Cardiac septum (tissue), 1 donor: ENCODE results near the gene ARL9. TPM values are rescaled to one million over a fixed set of nuclear protein-coding genes. Genes with fewer than 3 reads are reported as not detected.

Experiments used
- DNase-seq: peaks from one replicate; pipeline ENCODE4 v3.0.0-alpha.2; 2020; ENCODE audit warnings: low spot score
- intact Hi-C: fragments of 100-400 bp; cut with DNase I; formaldehyde crosslinking; loops from one replicate; pipeline ENCODE4 v1.14.0; 2022
- total RNA-seq: library from RNA; stranded (reverse); fragmentation: NEBNext Ultra II Directional; extraction: Animal tissue kit (Norgen Biotek cat#: 25700); gene quantifications from one replicate; pipeline ENCODE4 v1.2.1, GENCODE V29; 2021
- donor health status: DM: no; HTN: no; CAD: no.

The ARL9 gene
- total RNA-seq, 1 donor from 2014 or later = not detected

DNA sequence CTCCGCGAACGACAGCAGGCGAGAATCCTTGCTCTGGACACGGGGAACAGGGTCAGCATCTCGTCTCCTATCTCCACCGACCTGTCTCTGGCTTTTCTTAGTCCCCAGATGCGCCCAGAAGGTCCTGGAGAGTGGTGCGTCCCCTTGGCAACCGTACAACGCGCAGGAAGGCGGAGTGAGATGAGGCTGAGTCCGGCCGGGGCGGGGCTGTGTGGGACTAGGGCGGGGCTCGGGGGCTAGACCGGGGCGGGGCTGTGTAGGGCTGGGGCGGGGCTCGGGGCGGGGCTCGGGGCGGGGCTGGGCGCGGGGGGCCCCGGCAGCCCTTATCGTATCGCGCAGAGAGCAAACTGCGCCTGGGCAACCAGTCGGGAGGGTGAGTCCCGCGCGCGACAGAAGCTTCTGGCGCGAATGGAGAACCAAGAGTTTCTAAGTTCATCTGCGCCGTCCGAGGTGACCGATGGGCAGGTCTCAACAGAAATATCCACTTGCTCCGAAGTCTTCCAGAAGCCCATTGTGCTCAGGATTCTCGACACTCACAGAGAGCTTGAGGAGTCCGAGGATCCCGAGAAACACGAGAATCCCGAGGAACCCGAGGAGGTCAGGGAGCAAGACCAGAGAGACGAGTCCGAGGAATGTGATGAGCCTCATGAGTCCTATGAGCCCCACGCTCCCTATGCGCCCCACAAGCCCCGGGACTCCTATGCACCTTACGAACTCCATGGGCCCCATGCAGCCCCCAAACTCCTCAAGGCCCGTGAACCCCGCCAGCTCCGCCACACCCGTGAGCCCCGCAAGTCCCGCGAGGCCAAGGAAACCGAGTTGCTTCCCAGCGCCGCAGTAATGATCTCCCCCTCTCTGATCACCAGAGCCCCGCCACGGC, 24.9 kb downstream of the ARL9 start:
- intact Hi-C loops = loop anchor here (5.0 kb wide), 1 partner anchor 93 kb away; the partner anchor contains the start of genes PAICS and PPAT
- DNase-seq = peak; percentile 92

DNA sequence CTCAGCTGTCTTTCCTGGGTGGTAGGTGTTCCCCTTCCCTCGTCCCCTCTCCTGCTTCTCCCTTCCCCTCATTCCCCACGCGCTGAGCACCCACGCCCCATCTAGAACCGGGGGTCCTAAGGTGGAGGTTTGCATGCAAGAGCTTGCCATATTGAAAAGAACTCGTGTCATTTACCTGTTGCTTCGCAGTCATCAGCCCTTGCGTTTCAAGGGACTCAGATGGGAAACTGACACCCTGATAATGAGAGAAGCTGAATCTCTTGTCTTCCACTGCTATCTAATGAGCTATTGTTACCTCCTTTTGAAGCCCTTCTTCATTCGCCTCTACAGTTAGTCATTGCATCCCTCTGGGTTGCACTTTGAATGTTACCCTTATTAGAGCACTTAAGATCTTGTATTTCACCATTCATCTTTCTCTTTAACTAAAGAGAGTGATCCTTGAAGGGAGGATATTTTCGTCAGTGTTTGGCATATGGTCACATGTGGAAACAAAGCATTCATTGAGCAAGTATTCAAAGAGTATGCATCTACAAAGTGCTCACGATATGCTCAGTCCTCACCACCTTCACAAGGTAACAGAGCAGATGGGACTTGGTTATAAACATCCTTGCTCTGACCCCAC, 25.7 kb downstream of the ARL9 start:
- no peak for DNase-seq
- intact Hi-C loops = loop anchor here (5.0 kb wide), 1 partner anchor 94 kb away; the partner anchor contains the start of genes PAICS and PPAT

DNA sequence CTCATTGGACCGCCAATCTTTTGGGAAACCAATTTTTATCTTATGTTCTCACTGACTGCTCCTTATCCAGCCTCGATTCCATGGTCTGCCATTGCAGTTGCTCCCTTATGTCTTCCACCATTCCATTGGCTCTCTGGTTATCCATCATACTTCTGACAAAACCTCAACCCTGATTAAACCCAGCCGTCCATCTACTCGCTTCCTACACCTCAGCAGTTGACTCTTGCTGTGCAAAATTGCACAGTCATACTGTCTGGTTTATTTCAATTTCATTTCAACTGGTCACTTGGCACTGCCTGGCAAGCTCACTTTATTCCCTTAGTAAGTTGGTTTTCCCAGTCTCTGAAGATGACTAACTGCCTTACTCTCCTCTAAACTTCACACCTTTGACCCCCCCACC, 26.2 kb downstream of the ARL9 start:
- intact Hi-C loops = loop anchor here (5.0 kb wide), 1 partner anchor 95 kb away; the partner anchor contains the start of genes PAICS and PPAT
- DNase-seq = no peak

DNA sequence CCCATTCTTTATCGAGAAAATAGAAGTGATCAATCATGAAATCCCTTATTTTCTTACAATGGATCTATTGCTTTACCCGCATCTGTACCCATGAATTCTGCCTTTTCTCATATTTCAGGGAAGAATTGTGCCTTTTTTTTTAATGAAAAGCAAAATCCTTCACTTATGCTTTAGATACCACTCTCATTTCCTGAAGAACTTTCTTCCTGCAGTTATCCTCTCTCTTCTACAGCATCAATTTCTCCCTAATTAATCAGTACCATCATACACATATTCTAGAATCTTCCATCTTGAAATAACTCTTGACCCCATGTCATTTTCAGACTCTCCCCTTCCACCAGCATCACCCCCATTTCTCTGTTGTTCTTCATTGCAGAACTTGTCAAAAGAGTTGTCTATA, 26.6 kb downstream of the ARL9 start:
- intact Hi-C loops = loop anchor here (5.0 kb wide), 1 partner anchor 95 kb away; the partner anchor contains the start of genes PAICS and PPAT
- no peak for DNase-seq

DNA sequence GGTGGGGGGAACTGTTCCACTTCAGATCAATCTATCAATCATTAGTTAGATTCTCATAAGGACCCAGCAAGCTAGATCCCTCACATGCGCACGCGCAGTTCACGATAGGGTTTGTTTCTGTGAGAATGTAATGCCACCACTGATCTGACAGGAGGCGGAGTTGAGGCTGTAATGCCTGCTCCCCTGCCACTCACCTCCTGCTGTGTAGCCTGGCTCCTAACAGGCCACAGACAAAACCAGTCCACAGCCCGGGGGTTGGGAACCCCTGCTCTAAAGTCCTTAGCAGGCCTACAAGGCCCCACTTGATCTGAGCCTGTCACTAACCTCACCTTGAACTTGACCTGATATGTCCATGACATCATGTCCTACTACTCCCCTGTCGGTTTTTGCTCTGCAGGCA, 30.3 kb downstream of the ARL9 start:
- intact Hi-C loops = no loop called here

DNA sequence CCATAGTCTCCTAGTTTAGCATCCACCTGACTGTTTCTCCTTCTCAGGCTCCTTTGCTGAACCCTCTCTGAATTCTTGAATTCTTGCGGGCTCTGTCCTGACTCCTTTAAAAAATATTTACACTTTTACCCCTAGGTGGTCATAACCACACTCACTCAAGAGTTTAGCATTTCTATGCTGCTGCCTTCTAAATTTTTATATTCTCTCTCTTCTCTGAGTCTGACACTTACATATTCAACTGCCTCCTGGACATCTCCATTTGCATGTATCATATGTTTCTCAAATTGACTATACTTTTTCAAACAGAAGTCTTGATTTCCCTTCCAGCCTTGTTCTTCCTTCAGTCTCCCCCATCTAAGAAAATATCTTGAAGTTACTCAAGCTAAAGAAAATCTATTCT, 31.6 kb downstream of the ARL9 start:
- intact Hi-C loops = no loop called here

More for the DNA sequence above, 30.3 kb downstream of the ARL9 start:
- no peak for DNase-seq

DNA sequence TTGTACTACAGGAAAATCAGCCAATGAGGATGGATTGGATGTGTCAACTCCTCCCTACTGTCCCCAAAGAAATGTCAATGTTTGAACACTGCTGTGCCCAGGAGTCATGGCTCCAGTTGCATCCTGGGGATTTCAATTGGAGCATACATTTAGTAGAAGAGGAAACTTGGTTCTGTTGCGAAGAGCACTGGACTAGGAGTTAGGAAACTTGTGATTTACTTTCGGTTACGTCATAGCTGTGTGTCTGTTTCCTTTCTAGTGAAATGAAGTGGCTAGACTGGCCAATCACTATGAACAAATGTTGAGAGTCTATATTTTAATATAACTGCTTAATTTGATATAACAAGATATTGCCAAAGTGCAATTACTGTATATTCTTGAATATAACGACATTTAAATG, 35.2 kb downstream of the ARL9 start:
- intact Hi-C loops = no loop called here

More for the DNA sequence above, 31.6 kb downstream of the ARL9 start:
- DNase-seq = no peak

DNA sequence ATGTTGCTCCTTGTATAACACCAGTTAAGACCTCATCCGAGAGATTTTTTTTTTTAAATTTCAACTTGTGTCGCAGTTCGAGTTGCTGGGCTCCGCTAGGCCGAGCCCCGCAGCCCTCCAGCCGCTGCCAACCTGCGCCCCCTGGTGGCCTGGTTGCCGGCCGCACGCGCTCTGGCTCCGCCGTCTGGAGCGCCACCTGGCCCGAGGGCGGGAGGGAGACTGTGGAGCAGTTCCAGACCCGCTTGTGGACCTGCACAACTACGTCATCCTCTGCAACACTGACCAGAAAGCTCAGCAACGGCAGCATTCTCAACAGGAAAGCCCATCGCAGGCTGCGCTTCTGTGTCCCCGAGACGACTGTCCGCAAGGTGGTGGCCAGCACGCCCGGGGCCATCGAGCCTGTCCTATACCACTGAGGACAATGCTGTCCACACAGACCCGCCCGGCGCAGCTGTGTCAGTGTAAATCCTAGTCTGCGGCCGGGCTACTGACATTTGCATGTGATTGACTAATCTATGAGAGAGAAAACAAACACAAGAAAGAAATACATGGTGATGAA, 39.1 kb downstream of the ARL9 start:
- intact Hi-C loops = no loop called here
- DNase-seq = peak; percentile 93

More for the DNA sequence above, 35.2 kb downstream of the ARL9 start:
- no peak for DNase-seq

DNA sequence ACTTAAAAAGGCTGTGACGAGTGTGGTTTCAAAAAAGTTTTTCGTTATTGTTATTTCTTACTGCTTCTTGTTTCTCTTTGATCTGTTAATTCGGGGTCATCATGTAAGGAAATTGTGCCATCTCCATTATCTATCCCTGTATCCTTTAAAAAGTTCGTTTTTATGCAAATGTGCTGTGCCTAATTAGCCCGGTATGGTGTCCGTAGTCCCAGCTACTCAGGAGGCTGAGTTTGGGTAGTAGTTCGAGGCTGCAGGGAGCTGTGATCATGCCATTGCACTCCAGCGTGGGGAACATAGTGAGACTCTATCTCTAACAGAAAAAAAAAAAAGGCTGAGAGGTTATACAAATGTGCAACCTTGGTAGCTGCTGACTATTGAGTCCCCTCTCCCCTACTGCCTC, 45.1 kb downstream of the ARL9 start:
- intact Hi-C loops = no loop called here
- DNase-seq = no peak

DNA sequence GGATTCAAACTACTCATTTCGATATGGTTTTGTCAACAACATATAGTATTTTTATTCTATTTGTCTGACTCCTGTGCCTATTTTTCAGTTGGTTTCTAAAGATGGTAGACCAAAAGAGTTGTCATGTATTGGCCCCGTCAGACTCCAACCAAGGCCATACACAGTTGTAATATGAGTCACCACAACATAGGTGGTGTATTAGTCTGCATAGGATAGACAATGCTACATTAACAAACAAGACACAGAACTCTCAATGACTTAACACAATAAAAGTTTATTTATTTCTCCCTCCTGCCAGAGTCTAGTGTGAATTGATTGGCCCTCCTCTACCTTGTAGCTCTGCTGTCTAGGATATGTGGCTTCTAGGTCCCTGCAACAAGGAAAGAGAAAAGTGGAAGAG, 45.9 kb downstream of the ARL9 start:
- intact Hi-C loops = no loop called here
- no peak for DNase-seq

DNA sequence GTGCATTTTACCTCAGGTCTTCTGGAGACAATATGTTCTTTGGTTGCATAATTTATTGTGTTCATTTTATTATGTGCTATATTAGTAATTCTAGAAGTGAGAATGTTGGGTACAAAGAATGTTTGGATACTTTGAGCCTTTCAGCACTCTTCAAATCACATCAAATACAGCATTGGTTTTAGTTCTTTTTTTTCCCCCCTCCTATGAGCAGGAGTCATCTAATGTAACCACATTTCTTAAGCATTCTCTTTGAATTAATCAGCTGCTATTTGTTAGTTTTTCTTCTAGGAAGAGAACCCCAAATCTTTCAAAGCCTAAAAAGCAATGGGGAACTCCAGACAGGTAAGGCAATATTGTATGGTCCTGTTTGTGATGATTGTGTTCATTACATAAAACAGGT, 46.7 kb downstream of the ARL9 start:
- intact Hi-C loops = no loop called here
- no peak for DNase-seq

DNA sequence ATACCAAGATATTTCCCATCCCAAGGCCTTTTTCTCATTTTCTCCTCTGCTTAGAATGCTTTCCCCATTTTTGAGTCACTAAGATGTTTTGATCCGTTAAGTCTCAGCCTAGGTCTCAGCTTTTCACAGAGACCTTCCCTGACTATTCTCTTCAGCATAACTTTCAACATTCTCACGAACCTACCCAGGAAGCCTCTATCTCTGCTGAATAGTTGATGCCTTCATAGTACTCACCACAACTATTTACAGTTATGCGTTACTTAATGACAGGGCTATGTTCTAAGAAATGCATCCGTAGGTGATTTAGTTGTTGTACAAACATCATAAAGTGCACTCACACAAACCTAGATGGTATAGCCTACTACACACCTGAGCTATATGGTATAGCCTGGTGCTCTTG, 64.5 kb downstream of the ARL9 start:
- no peak for DNase-seq
- intact Hi-C loops = no loop called here

Other genes starting within 250 kb of the ARL9 start
- 8.1 TPM for gene AASDH, start 118.3 kb upstream of the ARL9 start, total RNA-seq
- 2.3 TPM for gene PPAT, start 70.2 kb upstream of the ARL9 start, total RNA-seq
- gene PAICS, start 69.5 kb upstream of the ARL9 start, total RNA-seq = 27.1 TPM
- 43.4 TPM for gene SRP72, start 38.2 kb upstream of the ARL9 start, total RNA-seq
- gene HOPX, start 175.5 kb downstream of the ARL9 start, total RNA-seq = 5.2 TPM